BLaER1 (cell line): ENCODE results near the gene MTFMT.
"Not testable (repeated sequence)": the region's sequence is repeated elsewhere in the genome, so short reads cannot be mapped to it uniquely, and the experiment has no call there.

Experiments used
- H3K27ac ChIP-seq: shearing (Covaris generic); formaldehyde crosslinking; 2 replicates; pipeline ENCODE4 v1.8.1; 2022
- H3K27me3 ChIP-seq: shearing (Covaris generic); formaldehyde crosslinking; 2 replicates; pipeline ENCODE4 v1.8.1; 2022
- H3K36me3 ChIP-seq: shearing (Covaris generic); formaldehyde crosslinking; 2 replicates; pipeline ENCODE4 v1.8.1; 2022
- H3K4me1 ChIP-seq: shearing (Covaris generic); formaldehyde crosslinking; 2 replicates; pipeline ENCODE4 v1.8.1; 2022
- H3K4me2 ChIP-seq: shearing (Covaris generic); formaldehyde crosslinking; 2 replicates; pipeline ENCODE4 v1.8.1; 2022
- H3K4me3 ChIP-seq: shearing (Covaris generic); formaldehyde crosslinking; 2 replicates; pipeline ENCODE4 v1.8.1; 2022
- H3K9ac ChIP-seq: shearing (Covaris generic); formaldehyde crosslinking; 2 replicates; pipeline ENCODE4 v1.8.1; 2022
- H3K9me3 ChIP-seq: shearing (Covaris generic); formaldehyde crosslinking; 2 replicates; pipeline ENCODE4 v1.8.1; 2022
- H4K20me1 ChIP-seq: shearing (Covaris generic); formaldehyde crosslinking; 2 replicates; pipeline ENCODE4 v1.8.1; 2022
- Cebpa-rat ChIP-seq: shearing (Covaris generic); IDR thresholded peaks from 2 replicates; pipeline ENCODE4 v1.8.1; 2022

Gene MTFMT

DNA sequence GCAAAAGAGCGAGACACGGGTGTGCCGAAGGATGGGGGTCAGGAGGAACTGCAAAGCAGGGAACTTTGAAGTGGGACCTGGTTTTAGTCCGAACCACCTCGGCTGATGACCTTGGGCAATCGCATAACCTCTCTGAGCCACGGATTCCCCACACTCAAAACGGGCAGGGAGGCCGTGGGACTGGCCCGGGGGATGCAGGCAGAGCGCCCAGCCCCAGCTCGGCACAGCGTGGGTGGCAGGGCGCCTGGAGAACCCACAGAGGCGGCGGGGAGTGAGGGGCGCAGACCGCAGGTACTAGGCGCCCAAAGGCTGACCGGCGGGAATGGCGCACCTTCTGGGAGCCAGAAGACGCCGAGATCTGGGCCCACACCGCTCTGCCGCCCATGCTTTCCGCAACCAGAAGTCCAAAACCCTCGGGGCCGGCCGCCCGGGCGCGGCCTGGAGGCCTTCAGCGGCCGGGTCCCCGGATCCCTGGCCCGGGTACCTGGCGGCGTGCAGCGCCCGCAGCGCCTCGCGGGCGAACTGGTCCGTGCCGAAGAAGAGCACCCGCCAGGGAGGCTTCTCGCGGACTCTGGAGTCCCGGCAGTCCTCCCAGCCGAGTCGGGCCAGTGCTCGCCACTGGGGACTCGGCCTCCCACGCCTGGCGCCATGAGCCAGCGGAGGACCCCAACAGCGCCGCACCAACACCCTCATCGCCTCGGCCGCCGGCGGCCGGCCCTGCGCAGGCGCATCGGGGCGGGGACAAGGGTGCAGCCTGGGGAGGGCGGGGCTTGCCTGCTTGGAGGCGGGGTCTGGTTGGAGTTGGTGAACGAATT, at the start of gene MTFMT:
Gene MTFMT, minus strand, starts transcription at position 719 of the 815 bp plus-strand sequence. Its CDS starts 26 bp downstream, at position 693.
- Histone ChIP-seq H3K36me3 (peaks cover 26% of the 10 kb centered on the region), H3K9ac (peak within 1 kb of the TSS; percentile 88), H3K27ac (peak within 1 kb of the TSS; percentile 80), H3K4me1 (peaks cover 37% of the 10 kb centered on the region), H4K20me1 (peaks cover 8% of the 10 kb centered on the region; the same call in 1 of the 2 replicates), H3K4me2 (peak within 1 kb of the TSS; percentile 91), H3K9me3 (no peaks in the 10 kb centered on the region), H3K27me3 (no peaks in the 10 kb centered on the region), H3K4me3 (peak within 1 kb of the TSS; percentile 86)
- no peak for TF ChIP-seq Cebpa-rat

DNA sequence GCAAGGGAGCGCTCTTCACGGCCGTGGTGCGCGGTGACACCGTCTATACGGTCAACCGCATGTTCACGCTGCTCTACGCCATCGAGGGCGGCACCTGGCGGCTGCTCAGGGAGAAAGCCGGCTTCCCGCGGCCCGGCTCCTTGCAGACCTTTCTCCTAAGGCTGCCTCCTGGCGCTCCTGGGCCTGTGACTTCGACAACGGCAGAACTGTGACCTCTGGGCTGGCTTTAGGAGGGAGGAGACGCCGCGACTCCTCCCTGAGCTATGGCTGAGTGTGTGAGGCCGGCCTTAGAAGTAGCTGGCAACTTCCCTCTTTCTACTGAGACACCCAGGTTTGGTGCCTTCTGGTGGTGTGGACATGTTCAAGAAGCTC, 48.5 kb upstream of the MTFMT start:
- H3K36me3 ChIP-seq = no peaks in the 10 kb centered on the region
- H3K4me1 ChIP-seq = peaks cover 53% of the 10 kb centered on the region
- H3K27ac ChIP-seq = peak overlapping the region; percentile 89; the same call in 1 of the 2 replicates
- peak overlapping the region; percentile 96 for H3K4me2 ChIP-seq
- peaks cover 10% of the 10 kb centered on the region for H3K9me3 ChIP-seq
- TF ChIP-seq Cebpa-rat = no peak
- H3K27me3 ChIP-seq = no peaks in the 10 kb centered on the region
- H3K4me3 ChIP-seq = no peak overlapping the region
- no peaks in the 10 kb centered on the region for H4K20me1 ChIP-seq
- no peak overlapping the region for H3K9ac ChIP-seq

DNA sequence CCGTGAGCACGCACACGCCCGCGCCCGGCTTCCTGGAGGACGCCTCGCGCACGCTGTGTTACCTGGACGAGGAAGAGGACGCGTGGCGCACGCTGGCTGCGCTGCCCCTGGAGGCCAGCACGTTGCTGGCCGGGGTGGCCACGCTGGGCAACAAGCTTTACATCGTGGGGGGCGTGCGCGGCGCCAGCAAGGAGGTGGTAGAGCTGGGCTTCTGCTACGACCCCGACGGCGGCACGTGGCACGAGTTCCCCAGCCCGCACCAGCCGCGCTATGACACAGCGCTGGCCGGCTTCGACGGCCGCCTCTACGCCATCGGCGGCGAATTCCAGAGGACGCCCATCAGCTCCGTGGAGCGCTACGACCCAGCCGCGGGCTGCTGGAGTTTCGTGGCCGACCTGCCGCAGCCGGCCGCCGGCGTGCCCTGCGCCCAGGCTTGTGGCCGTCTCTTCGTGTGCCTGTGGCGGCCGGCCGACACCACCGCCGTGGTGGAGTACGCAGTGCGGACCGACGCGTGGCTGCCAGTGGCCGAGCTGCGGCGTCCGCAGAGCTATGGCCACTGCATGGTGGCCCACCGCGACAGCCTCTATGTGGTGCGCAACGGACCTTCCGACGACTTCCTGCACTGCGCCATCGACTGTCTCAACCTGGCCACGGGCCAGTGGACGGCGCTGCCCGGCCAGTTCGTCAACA, 48.0 kb upstream of the MTFMT start:
- peak overlapping the region; percentile 50; the same call in 1 of the 2 replicates for H3K4me3 ChIP-seq
- no peaks in the 10 kb centered on the region for H3K27me3 ChIP-seq
- H3K4me2 ChIP-seq = peak overlapping the region; percentile 96
- no peaks in the 10 kb centered on the region for H3K36me3 ChIP-seq
- no peaks in the 10 kb centered on the region for H4K20me1 ChIP-seq
- no peak for TF ChIP-seq Cebpa-rat
- peak overlapping the region; percentile 89 for H3K27ac ChIP-seq
- peaks cover 16% of the 10 kb centered on the region for H3K9me3 ChIP-seq
- peaks cover 53% of the 10 kb centered on the region for H3K4me1 ChIP-seq
- peak overlapping the region; percentile 77; the same call in 1 of the 2 replicates for H3K9ac ChIP-seq

DNA sequence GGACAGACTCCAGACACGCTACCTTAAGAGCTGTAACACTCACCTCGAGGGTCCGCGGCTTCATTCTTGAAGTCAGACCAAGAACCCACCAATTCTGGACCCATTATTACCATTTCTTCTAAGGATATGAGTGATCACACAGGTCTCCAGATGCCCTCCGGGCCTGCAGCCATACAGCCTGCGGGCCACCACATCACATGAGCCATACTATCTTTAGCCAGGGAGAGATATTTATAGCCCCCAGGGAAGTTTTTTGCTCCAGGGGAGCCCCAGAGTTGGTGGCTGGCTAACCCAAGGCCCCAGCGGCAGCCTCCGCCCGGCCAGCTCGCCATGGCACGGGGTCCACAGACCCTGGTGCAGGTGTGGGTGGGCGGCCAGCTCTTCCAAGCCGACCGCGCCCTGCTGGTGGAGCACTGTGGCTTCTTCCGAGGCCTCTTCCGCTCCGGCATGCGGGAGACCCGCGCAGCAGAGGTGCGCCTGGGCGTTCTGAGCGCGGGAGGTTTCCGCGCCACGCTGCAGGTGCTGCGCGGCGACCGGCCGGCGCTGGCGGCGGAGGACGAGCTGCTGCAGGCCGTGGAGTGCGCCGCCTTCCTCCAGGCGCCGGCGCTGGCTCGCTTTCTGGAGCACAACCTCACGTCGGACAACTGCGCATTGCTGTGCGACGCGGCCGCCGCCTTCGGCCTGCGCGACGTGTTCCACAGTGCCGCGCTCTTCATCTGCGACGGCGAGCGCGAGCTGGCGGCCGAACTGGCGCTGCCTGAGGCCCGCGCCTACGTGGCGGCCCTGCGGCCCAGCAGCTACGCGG, 47.2 kb upstream of the MTFMT start, which contains the start of gene KBTBD13:
Gene KBTBD13, plus strand, starts transcription at position 261 of the 805 bp plus-strand sequence. Its CDS starts 70 bp downstream, at position 331.
- no peak for TF ChIP-seq Cebpa-rat
- Histone ChIP-seq H4K20me1 (no peaks in the 10 kb centered on the region), H3K27ac (peak within 1 kb of the TSS; percentile 89), H3K9ac (peak within 1 kb of the TSS; percentile 77), H3K36me3 (no peaks in the 10 kb centered on the region), H3K4me2 (peak within 1 kb of the TSS; percentile 96), H3K4me3 (peak within 1 kb of the TSS; percentile 50), H3K27me3 (no peaks in the 10 kb centered on the region), H3K4me1 (peaks cover 53% of the 10 kb centered on the region), H3K9me3 (peaks cover 16% of the 10 kb centered on the region)

DNA sequence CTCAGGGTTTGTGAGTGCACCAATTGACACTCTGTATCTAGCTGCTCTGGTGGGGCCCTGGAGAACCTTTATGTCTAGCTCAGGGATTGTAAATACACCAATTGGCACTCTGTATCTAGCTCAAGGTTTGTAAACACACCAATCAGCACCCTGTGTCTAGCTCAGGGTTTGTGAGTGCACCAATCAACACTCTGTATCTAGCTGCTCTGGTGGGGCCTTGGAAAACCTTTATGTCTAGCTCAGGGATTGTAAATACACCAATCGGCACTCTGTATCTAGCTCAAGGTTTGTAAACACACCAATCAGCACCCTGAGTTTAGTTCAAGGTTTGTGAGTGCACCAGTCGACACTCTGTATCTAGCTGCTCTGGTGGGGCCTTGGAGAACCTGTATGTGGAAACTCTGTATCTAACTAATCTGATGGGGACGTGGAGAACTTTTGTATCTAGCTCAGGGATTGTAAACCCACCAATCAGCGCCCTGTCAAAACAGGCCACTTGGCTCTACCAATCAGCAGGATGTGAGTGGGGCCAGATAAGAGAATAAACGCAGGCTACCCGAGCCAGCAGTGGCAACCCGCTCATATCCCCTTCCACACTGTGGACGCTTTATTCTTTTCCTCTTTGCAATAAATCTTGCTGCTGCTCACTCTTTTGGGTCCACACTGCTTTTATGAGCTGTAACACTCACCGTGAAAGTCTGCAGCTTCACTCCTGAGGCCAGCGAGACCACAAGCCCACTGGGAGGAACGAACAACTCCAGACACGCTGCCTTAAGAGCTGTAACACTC, 46.4 kb upstream of the MTFMT start:
- Histone ChIP-seq H3K9ac (peak overlapping the region; percentile 77), H3K27ac (peak overlapping the region; percentile 89), H3K9me3 (peaks cover 16% of the 10 kb centered on the region), H3K4me3 (peak overlapping the region; percentile 50), H3K4me2 (peak overlapping the region; percentile 96), H3K4me1 (peaks cover 56% of the 10 kb centered on the region)
- H3K27me3 ChIP-seq, H4K20me1 ChIP-seq, H3K36me3 ChIP-seq: not testable (repeated sequence)

DNA sequence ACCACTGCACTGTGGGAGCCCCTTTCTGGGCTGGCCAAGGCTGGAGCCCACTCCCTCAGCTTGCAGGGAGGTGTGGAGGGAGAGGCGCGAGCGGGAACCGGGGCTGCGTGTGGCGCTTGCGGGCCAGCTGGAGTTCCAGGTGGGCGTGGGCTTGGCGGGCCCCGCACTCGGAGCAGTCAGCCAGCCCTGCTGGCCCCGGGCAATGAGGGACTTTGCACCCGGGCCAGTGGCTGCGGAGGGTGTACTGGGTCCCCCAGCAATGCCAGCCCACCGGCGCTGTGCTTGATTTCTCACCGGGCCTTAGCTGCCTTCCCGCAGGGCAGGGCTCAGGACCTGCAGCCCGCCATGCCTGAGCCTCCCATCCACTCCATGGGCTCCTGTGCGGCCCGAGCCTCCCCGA, 45.5 kb upstream of the MTFMT start:
- H3K4me3 ChIP-seq, H3K36me3 ChIP-seq, H3K27ac ChIP-seq: not testable (repeated sequence)

DNA sequence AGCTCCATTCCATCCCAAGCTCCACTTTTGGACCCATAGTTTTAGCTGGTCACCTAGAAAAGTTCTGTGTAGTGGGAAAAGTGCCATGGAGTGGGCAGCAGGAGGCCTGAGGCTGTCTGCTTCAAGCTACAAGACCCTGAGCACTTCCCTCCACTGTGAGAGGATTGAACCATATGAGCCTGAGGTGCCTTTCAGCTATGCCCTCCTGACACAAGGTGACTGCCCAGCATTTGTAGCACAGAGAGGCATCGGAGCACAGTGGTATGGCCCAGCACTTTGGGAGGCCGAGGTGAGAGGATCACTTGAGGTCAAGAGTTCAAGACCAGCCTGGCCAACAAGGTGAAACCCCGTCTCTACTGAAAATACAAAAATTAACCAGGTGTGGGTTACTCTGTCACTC, 43.2 kb upstream of the MTFMT start:
- no peaks in the 10 kb centered on the region for H3K36me3 ChIP-seq
- peak overlapping the region; percentile 74 for H3K27ac ChIP-seq
- peak overlapping the region; percentile 88 for H3K4me2 ChIP-seq
- H4K20me1 ChIP-seq = no peaks in the 10 kb centered on the region
- H3K27me3 ChIP-seq = peaks cover 7% of the 10 kb centered on the region; the same call in 1 of the 2 replicates
- H3K9me3 ChIP-seq = peaks cover 16% of the 10 kb centered on the region
- no peak for TF ChIP-seq Cebpa-rat
- H3K4me1 ChIP-seq = peaks cover 75% of the 10 kb centered on the region
- no peak overlapping the region for H3K4me3 ChIP-seq
- H3K9ac ChIP-seq = no peak overlapping the region

More for the DNA sequence above, 45.5 kb upstream of the MTFMT start:
- H3K9ac ChIP-seq, H4K20me1 ChIP-seq, H3K27me3 ChIP-seq, H3K4me2 ChIP-seq: not testable (repeated sequence)
- Histone ChIP-seq H3K9me3 (peaks cover 16% of the 10 kb centered on the region), H3K4me1 (peaks cover 64% of the 10 kb centered on the region)

DNA sequence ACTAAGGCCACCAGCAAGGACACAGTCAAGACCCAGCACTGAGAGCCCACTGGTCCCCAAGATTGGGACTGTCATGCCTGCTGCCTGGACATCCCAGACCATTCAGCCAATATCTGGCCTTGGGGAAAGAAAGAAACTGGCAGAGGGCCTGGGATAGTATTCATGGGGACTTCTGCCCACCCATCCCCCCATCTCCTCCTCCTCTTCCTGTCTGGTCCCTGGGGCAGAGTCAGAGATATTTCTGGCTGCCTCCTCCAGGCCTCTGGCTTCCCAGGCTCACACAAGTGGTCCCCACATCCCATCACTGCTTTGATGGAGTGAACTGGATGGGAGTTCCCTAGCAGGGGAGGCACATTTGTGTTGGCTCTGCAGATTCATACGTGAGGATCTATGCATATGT, 42.6 kb upstream of the MTFMT start:
- Histone ChIP-seq H3K27ac (peak overlapping the region; percentile 74), H3K9me3 (peaks cover 16% of the 10 kb centered on the region), H3K27me3 (peaks cover 12% of the 10 kb centered on the region; the same call in 1 of the 2 replicates), H3K9ac (peak overlapping the region; percentile 52; the same call in 1 of the 2 replicates), H3K4me1 (peaks cover 75% of the 10 kb centered on the region), H4K20me1 (no peaks in the 10 kb centered on the region), H3K4me2 (peak overlapping the region; percentile 88), H3K4me3 (peak overlapping the region; percentile 48), H3K36me3 (no peaks in the 10 kb centered on the region)
- no peak for TF ChIP-seq Cebpa-rat
